ENCODE measurements around the gene RABGGTB.
"Not testable (repeated sequence)": the region's sequence is repeated elsewhere in the genome, so short reads cannot be mapped to it uniquely, and the experiment has no call there.

RABGGTB gene

GRCh38 chr1:75796376-75797272 is 10.6 kb downstream of the RABGGTB start, which contains the start of gene MSH4:
TSS of gene MSH4 (plus strand) at chr1:75796882. CDS start at chr1:75796986, 104 bp downstream.
- Histone ChIP-seq H3K4me3 (ENCODE audit: low read depth, low read length) (no peak within 1 kb of the TSS), H3K27me3 (ENCODE audit: control insufficient read depth, insufficient read depth, low read length) (no peaks in the 10 kb centered on the region), H3K9ac (ENCODE audit: low read depth, low read length) (no peak within 1 kb of the TSS), H3K4me1 (ENCODE audit: control insufficient read depth, insufficient read depth, low read length) (no peaks in the 10 kb centered on the region), H3K36me3 (ENCODE audit: control insufficient read depth, insufficient read depth, low read length) (peaks cover 46% of the 10 kb centered on the region), H3K9me3 (ENCODE audit: control insufficient read depth, insufficient read depth, low read length) (no peaks in the 10 kb centered on the region)

GRCh38 chr1:75797273-75797588 is 11.2 kb downstream of the RABGGTB start:
- Histone ChIP-seq H3K4me3 (ENCODE audit: low read depth, low read length) (no peak overlapping the region), H3K4me1 (ENCODE audit: control insufficient read depth, insufficient read depth, low read length) (no peaks in the 10 kb centered on the region), H3K9ac (ENCODE audit: low read depth, low read length) (no peak overlapping the region), H3K36me3 (ENCODE audit: control insufficient read depth, insufficient read depth, low read length) (peaks cover 40% of the 10 kb centered on the region), H3K9me3 (ENCODE audit: control insufficient read depth, insufficient read depth, low read length) (no peaks in the 10 kb centered on the region), H3K27me3 (ENCODE audit: control insufficient read depth, insufficient read depth, low read length) (no peaks in the 10 kb centered on the region)

GRCh38 chr1:75797606-75798216 is 11.7 kb downstream of the RABGGTB start:
- H3K9ac ChIP-seq (ENCODE audit: low read depth, low read length) = no peak overlapping the region
- no peaks in the 10 kb centered on the region for H3K4me1 ChIP-seq (ENCODE audit: control insufficient read depth, insufficient read depth, low read length)
- H3K4me3 ChIP-seq (ENCODE audit: low read depth, low read length) = no peak overlapping the region
- no peaks in the 10 kb centered on the region for H3K9me3 ChIP-seq (ENCODE audit: control insufficient read depth, insufficient read depth, low read length)
- peaks cover 35% of the 10 kb centered on the region for H3K36me3 ChIP-seq (ENCODE audit: control insufficient read depth, insufficient read depth, low read length)
- H3K27me3 ChIP-seq (ENCODE audit: control insufficient read depth, insufficient read depth, low read length) = no peaks in the 10 kb centered on the region

- not testable (repeated sequence) for H3K9me3 ChIP-seq (ENCODE audit: control insufficient read depth, insufficient read depth, low read length); H3K36me3 ChIP-seq (ENCODE audit: control insufficient read depth, insufficient read depth, low read length); H3K4me3 ChIP-seq (ENCODE audit: low read depth, low read length); H3K9ac ChIP-seq (ENCODE audit: low read depth, low read length); H3K4me1 ChIP-seq (ENCODE audit: control insufficient read depth, insufficient read depth, low read length); H3K27me3 ChIP-seq (ENCODE audit: control insufficient read depth, insufficient read depth, low read length)
These were observed 15.4 kb downstream of the RABGGTB start for GRCh38 chr1:75801480-75801879.

- Histone ChIP-seq H3K4me1 (ENCODE audit: control insufficient read depth, insufficient read depth, low read length) (no peaks in the 10 kb centered on the region), H3K9me3 (ENCODE audit: control insufficient read depth, insufficient read depth, low read length) (no peaks in the 10 kb centered on the region), H3K9ac (ENCODE audit: low read depth, low read length) (no peak overlapping the region)
These were observed 22.9 kb downstream of the RABGGTB start for GRCh38 chr1:75808921-75809320.

GRCh38 chr1:75810113-75810512 is 24.1 kb downstream of the RABGGTB start:
- not testable (repeated sequence) for H3K9me3 ChIP-seq (ENCODE audit: control insufficient read depth, insufficient read depth, low read length); H3K27me3 ChIP-seq (ENCODE audit: control insufficient read depth, insufficient read depth, low read length); H3K36me3 ChIP-seq (ENCODE audit: control insufficient read depth, insufficient read depth, low read length); H3K4me3 ChIP-seq (ENCODE audit: low read depth, low read length); H3K9ac ChIP-seq (ENCODE audit: low read depth, low read length); H3K4me1 ChIP-seq (ENCODE audit: control insufficient read depth, insufficient read depth, low read length)

More at GRCh38 chr1:75808921-75809320, 22.9 kb downstream of the RABGGTB start:
- no peaks in the 10 kb centered on the region for H3K27me3 ChIP-seq (ENCODE audit: control insufficient read depth, insufficient read depth, low read length)
- H3K4me3 ChIP-seq (ENCODE audit: low read depth, low read length) = no peak overlapping the region
- H3K36me3 ChIP-seq (ENCODE audit: control insufficient read depth, insufficient read depth, low read length) = no peaks in the 10 kb centered on the region

- Histone ChIP-seq H3K36me3 (ENCODE audit: control insufficient read depth, insufficient read depth, low read length) (no peaks in the 10 kb centered on the region), H3K4me1 (ENCODE audit: control insufficient read depth, insufficient read depth, low read length) (no peaks in the 10 kb centered on the region), H3K27me3 (ENCODE audit: control insufficient read depth, insufficient read depth, low read length) (no peaks in the 10 kb centered on the region), H3K9me3 (ENCODE audit: control insufficient read depth, insufficient read depth, low read length) (no peaks in the 10 kb centered on the region), H3K9ac (ENCODE audit: low read depth, low read length) (no peak overlapping the region), H3K4me3 (ENCODE audit: low read depth, low read length) (no peak overlapping the region)
These were observed 25.3 kb downstream of the RABGGTB start for GRCh38 chr1:75811211-75811981.

GRCh38 chr1:75812065-75812464 is 26.0 kb downstream of the RABGGTB start:
- Histone ChIP-seq H3K27me3 (ENCODE audit: control insufficient read depth, insufficient read depth, low read length) (no peaks in the 10 kb centered on the region), H3K9ac (ENCODE audit: low read depth, low read length) (no peak overlapping the region), H3K36me3 (ENCODE audit: control insufficient read depth, insufficient read depth, low read length) (no peaks in the 10 kb centered on the region), H3K4me1 (ENCODE audit: control insufficient read depth, insufficient read depth, low read length) (no peaks in the 10 kb centered on the region), H3K4me3 (ENCODE audit: low read depth, low read length) (no peak overlapping the region), H3K9me3 (ENCODE audit: control insufficient read depth, insufficient read depth, low read length) (no peaks in the 10 kb centered on the region)

GRCh38 chr1:75823596-75823995 is 37.5 kb downstream of the RABGGTB start:
- H3K4me1 ChIP-seq (ENCODE audit: control insufficient read depth, insufficient read depth, low read length); H3K36me3 ChIP-seq (ENCODE audit: control insufficient read depth, insufficient read depth, low read length): not testable (repeated sequence)

GRCh38 chr1:75836528-75837100 is 50.6 kb downstream of the RABGGTB start:
- Histone ChIP-seq H3K4me1 (ENCODE audit: control insufficient read depth, insufficient read depth, low read length) (no peaks in the 10 kb centered on the region), H3K9ac (ENCODE audit: low read depth, low read length) (no peak overlapping the region), H3K4me3 (ENCODE audit: low read depth, low read length) (no peak overlapping the region), H3K27me3 (ENCODE audit: control insufficient read depth, insufficient read depth, low read length) (no peaks in the 10 kb centered on the region), H3K36me3 (ENCODE audit: control insufficient read depth, insufficient read depth, low read length) (no peaks in the 10 kb centered on the region), H3K9me3 (ENCODE audit: control insufficient read depth, insufficient read depth, low read length) (no peaks in the 10 kb centered on the region)

More at GRCh38 chr1:75823596-75823995, 37.5 kb downstream of the RABGGTB start:
- H3K4me3 ChIP-seq (ENCODE audit: low read depth, low read length); H3K9me3 ChIP-seq (ENCODE audit: control insufficient read depth, insufficient read depth, low read length); H3K27me3 ChIP-seq (ENCODE audit: control insufficient read depth, insufficient read depth, low read length); H3K9ac ChIP-seq (ENCODE audit: low read depth, low read length): not testable (repeated sequence)

- no peak overlapping the region for H3K4me3 ChIP-seq (ENCODE audit: low read depth, low read length)
- no peak overlapping the region for H3K9ac ChIP-seq (ENCODE audit: low read depth, low read length)
These were observed 52.0 kb downstream of the RABGGTB start for GRCh38 chr1:75838079-75838478.

More at GRCh38 chr1:75838079-75838478, 52.0 kb downstream of the RABGGTB start:
- H3K9me3 ChIP-seq (ENCODE audit: control insufficient read depth, insufficient read depth, low read length) = no peaks in the 10 kb centered on the region
- H3K36me3 ChIP-seq (ENCODE audit: control insufficient read depth, insufficient read depth, low read length) = no peaks in the 10 kb centered on the region
- no peaks in the 10 kb centered on the region for H3K4me1 ChIP-seq (ENCODE audit: control insufficient read depth, insufficient read depth, low read length)
- no peaks in the 10 kb centered on the region for H3K27me3 ChIP-seq (ENCODE audit: control insufficient read depth, insufficient read depth, low read length)

Data from iPS-15b (cell line).